CD14-positive monocyte (primary cell): ENCODE measurements around the gene CAMTA1. TPM values are rescaled to one million over a fixed set of nuclear protein-coding genes. Genes with fewer than 3 reads are reported as not detected.

Experiments
- DNase-seq, 3 donors: peaks; one replicate each; pipeline ENCODE4 v3.0.0-alpha.2; 2011 to 2022
- H2AFZ ChIP-seq: 2 replicates; pipeline ENCODE4 v1.6.0; 2012; ENCODE audit warnings: mild to moderate bottlenecking, low read depth, low read length, inconsistent platforms; ENCODE audit not compliant: insufficient read depth, poor library complexity, severe bottlenecking
- H3K27ac ChIP-seq, 2 donors: 1 replicate in 1 of 2; 2 replicates in 1 of 2; pipeline ENCODE4 v1.5.1; 2012 to 2013; ENCODE audit warnings: low read length in 2 of 2, control low read depth in 1 of 2, inconsistent platforms in 1 of 2, low read depth in 1 of 2, mild to moderate bottlenecking in 1 of 2
- H3K27me3 ChIP-seq, 2 donors: one replicate each; pipeline versions ENCODE4 v1.6.0 to v1.6.1; 2011 to 2013; ENCODE audit warnings: low read length in 2 of 2; ENCODE audit not compliant: control insufficient read depth in 2 of 2, insufficient read depth in 2 of 2
- H3K36me3 ChIP-seq, 2 donors: replicated peaks in 1 of 2; 1 replicate in 1 of 2; 2 replicates in 1 of 2; pipeline versions ENCODE4 v1.5.1 to v1.6.1; 2012 to 2013; ENCODE audit warnings: low read length in 2 of 2, control low read depth in 1 of 2, inconsistent platforms in 1 of 2, mild to moderate bottlenecking in 1 of 2; ENCODE audit not compliant: insufficient read depth in 2 of 2, control insufficient read depth in 1 of 2
- H3K4me1 ChIP-seq, 2 donors: 1 replicate in 1 of 2; 2 replicates in 1 of 2; pipeline versions ENCODE4 v1.5.1 to v1.6.1; 2012 to 2013; ENCODE audit warnings: low read length in 2 of 2, control low read depth in 1 of 2, inconsistent platforms in 1 of 2, mild to moderate bottlenecking in 1 of 2, moderate library complexity in 1 of 2; ENCODE audit not compliant: insufficient read depth in 2 of 2, control insufficient read depth in 1 of 2
- H3K4me2 ChIP-seq: replicated peaks from 2 replicates; pipeline ENCODE3; 2012; ENCODE audit warnings: low read length, moderate library complexity, mild to moderate bottlenecking; ENCODE audit not compliant: poor library complexity, severe bottlenecking; ENCODE audit errors: extremely low read depth
- H3K4me3 ChIP-seq, 3 experiments: fragments of 200-600 bp in 1 of 3; sonication (generic) in 1 of 3; replicated peaks in 1 of 3; 1 replicate in 2 of 3; 2 replicates in 1 of 3; pipeline ENCODE4 v1.5.1; 2011 to 2013; ENCODE audit warnings: low read length in 3 of 3, mild to moderate bottlenecking in 3 of 3, control low read depth in 2 of 3, low read depth in 2 of 3, inconsistent platforms in 1 of 3, moderate library complexity in 1 of 3
- H3K79me2 ChIP-seq: 2 replicates; pipeline ENCODE4 v1.6.0; 2012; ENCODE audit warnings: mild to moderate bottlenecking, control low read depth, inconsistent platforms, low read length, moderate library complexity; ENCODE audit not compliant: insufficient read depth
- H3K9ac ChIP-seq: 2 replicates; pipeline ENCODE4 v1.6.0; 2017; ENCODE audit warnings: low read length, mild to moderate bottlenecking; ENCODE audit not compliant: insufficient read depth, poor library complexity, severe bottlenecking
- H3K9me3 ChIP-seq, 2 donors: replicated peaks in 1 of 2; 1 replicate in 1 of 2; 2 replicates in 1 of 2; pipeline versions ENCODE4 v1.5.1 to v1.6.1; 2012 to 2013; ENCODE audit warnings: low read length in 2 of 2, control low read depth in 1 of 2; ENCODE audit not compliant: control insufficient read depth in 1 of 2, insufficient read depth in 1 of 2
- H4K20me1 ChIP-seq: 2 replicates; pipeline ENCODE4 v1.6.0; 2012; ENCODE audit warnings: mild to moderate bottlenecking, low read length, control low read depth, moderate library complexity; ENCODE audit not compliant: insufficient read depth
- H3K27ac Mint-ChIP-seq, 7 donors: one replicate each; pipeline ENCODE4 v1.8.0; 2020; ENCODE audit warnings: mild to moderate bottlenecking in 7 of 7, mixed read lengths in 7 of 7, moderate library complexity in 6 of 7, inconsistent platforms in 2 of 7
- H3K27me3 Mint-ChIP-seq, 3 donors: one replicate each; pipeline ENCODE4 v1.8.0; 2021 to 2022; ENCODE audit warnings: low read depth in 3 of 3, mild to moderate bottlenecking in 3 of 3, mixed read lengths in 3 of 3, moderate library complexity in 3 of 3, inconsistent platforms in 1 of 3
- H3K36me3 Mint-ChIP-seq, 2 donors: one replicate each; pipeline ENCODE4 v1.8.0; 2020; ENCODE audit warnings: mixed read lengths in 2 of 2, inconsistent platforms in 1 of 2, mild to moderate bottlenecking in 1 of 2
- H3K4me1 Mint-ChIP-seq: one replicate; pipeline ENCODE4 v1.8.0; 2020; ENCODE audit warnings: mild to moderate bottlenecking, mixed read lengths
- H3K4me3 Mint-ChIP-seq, 2 donors: one replicate each; pipeline ENCODE4 v1.8.0; 2020; ENCODE audit warnings: mild to moderate bottlenecking in 2 of 2, mixed read lengths in 2 of 2, moderate library complexity in 1 of 2
- H3K9me3 Mint-ChIP-seq, 7 donors: one replicate each; pipeline ENCODE4 v1.8.0; 2020 to 2022; ENCODE audit warnings: mixed read lengths in 7 of 7, mild to moderate bottlenecking in 6 of 7, moderate library complexity in 6 of 7, inconsistent platforms in 2 of 7
- WGBS: methylation state at CpG from one replicate; pipeline ENCODE4 v1.1.5; 2013; ENCODE audit warnings: missing lambda C conversion rate; ENCODE audit not compliant: insufficient coverage; 5-methylcytosine and 5-hydroxymethylcytosine counted together
- intact Hi-C, 2 donors: fragments of 100-400 bp; cut with micrococcal nuclease; formaldehyde crosslinking; loops; one replicate each; pipeline versions ENCODE4 v1.15.0 to v1.15.1; 2023
- polyA plus RNA-seq, 3 donors: library from polyadenylated mRNA; depleted of rRNA in 1 of 3; unstranded in 2 of 3; stranded (reverse) in 1 of 3; fragments of 300-500 nt in 2 of 3; fragments of >200 nt in 1 of 3; fragmentation: Illumina TruSeq in 2 of 3; gene quantifications; 1 replicate in 2 of 3; 2 replicates in 1 of 3; pipeline ENCODE4 v1.2.3, GENCODE V29; 2012 to 2021
- TF ChIP-seq, protein P1 (sequence below): fragments of 200-600 bp; IDR thresholded peaks from one replicate; pipeline ENCODE4 v1.8.0; 2022; ENCODE audit warnings: antibody characterized with exemption, mild to moderate bottlenecking

The CAMTA1 gene
- polyA plus RNA-seq, 3 donors: 52.0 to 89.6 (median 78.3) TPM

DNA sequence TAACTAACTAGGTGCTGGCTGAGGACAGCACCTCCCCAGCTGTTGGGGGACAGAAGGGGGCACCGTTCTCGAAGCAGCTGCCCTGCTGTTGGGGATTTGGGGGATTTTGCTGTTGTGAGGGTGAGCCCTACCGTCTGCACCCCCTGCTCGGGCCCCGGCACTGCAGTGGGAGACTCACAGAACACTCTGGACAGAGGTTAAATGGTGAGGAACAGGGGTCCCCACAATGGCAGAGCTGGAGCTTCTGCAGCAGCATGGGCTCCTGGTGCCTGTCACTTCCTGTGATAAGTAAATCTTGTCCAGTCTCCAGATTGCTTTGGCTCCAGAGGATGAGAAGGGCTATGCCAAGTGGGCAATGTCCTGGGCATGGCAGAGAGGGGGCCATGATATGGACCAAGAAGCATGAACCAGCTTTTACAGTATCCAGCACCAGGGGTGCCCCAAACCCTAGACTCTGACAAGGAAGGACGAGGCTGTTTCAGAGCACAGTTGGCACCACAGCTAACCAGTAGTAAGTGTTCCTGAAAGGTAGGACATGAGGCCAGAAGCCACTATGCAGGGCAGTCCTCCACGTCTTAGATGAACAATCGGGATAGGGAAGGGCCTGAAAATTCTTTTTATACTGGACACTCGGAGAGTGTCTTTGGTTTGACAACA lies 620.7 kb downstream of the CAMTA1 start:
- intact Hi-C loops: no loop called here
- no peak for DNase-seq
- Histone ChIP-seq H4K20me1 (no peaks in the 10 kb centered on the region), H2AFZ (no peak overlapping the region), H3K4me1 (no peaks in the 10 kb centered on the region), H3K27ac (no peak overlapping the region), H3K9me3 (no peaks in the 10 kb centered on the region), H3K9ac (no peak overlapping the region), H3K4me2 (no peak overlapping the region), H3K4me3 (no peak overlapping the region), H3K79me2 (no peaks in the 10 kb centered on the region), H3K36me3 (no peaks in the 10 kb centered on the region), H3K27me3 (no peaks in the 10 kb centered on the region)
- TF ChIP-seq, protein P1, sequence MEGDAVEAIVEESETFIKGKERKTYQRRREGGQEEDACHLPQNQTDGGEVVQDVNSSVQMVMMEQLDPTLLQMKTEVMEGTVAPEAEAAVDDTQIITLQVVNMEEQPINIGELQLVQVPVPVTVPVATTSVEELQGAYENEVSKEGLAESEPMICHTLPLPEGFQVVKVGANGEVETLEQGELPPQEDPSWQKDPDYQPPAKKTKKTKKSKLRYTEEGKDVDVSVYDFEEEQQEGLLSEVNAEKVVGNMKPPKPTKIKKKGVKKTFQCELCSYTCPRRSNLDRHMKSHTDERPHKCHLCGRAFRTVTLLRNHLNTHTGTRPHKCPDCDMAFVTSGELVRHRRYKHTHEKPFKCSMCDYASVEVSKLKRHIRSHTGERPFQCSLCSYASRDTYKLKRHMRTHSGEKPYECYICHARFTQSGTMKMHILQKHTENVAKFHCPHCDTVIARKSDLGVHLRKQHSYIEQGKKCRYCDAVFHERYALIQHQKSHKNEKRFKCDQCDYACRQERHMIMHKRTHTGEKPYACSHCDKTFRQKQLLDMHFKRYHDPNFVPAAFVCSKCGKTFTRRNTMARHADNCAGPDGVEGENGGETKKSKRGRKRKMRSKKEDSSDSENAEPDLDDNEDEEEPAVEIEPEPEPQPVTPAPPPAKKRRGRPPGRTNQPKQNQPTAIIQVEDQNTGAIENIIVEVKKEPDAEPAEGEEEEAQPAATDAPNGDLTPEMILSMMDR: no peak
- no peak overlapping the region for H3K27ac Mint-ChIP-seq
- H3K27me3 Mint-ChIP-seq: peaks cover 2 to 9% (median 2%) of the 10 kb centered on the region in 3 donors
- peaks cover 0 to 2% (median 0%) of the 10 kb centered on the region in 7 donors for H3K9me3 Mint-ChIP-seq
- H3K4me3 Mint-ChIP-seq: no peak overlapping the region
- 90% methylated on average over 9 of the region's 9 CpGs for WGBS
- H3K36me3 Mint-ChIP-seq: no peaks in the 10 kb centered on the region
- H3K4me1 Mint-ChIP-seq: no peaks in the 10 kb centered on the region

DNA sequence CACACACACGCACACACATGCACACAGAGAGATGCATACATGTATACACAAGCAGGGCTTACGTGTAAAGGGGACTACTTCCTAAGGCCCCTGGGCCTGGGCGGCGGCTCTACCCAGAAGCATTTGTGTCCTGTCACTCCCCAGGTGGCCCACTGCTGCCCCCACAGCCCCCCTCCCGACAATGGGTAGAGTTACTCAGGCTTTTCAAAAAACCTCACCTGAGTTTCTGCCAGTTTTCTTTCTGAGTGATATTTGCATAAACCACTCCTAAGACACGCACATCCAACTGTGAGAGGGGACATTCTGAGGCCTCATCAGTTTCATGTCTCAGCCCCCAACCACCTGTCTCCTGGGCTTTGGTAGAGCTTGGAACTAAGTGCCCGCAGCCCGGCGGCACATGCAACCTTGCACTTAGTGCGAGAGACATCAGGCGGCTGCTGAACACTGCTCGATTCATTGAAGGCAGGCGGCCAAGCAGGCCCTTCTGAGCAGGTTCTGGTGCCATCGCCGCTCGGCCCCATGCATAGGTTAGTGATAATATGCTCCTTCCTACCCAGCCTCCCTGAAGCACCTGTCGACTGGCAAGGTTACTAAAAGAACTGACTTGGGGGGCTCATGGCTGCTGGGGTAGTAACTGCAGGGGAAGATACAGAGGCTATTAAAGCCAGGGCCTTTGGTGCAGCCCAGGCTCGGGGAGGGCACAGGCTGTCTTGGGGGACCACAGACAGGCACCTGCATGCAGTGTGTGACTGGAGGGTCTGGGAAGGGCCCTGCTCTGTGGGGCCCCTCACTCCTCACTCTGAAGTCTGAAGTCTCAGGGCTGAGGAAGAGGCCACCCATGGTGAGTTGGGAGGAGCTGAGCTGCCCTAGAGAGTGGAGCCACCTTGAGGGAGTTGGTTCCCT lies 621.6 kb downstream of the CAMTA1 start:
- H3K9me3 Mint-ChIP-seq: peaks cover 0 to 2% (median 0%) of the 10 kb centered on the region in 7 donors
- intact Hi-C loops: no loop called here

More for the DNA sequence above, 621.6 kb downstream of the CAMTA1 start:
- no peak overlapping the region for H3K9ac ChIP-seq
- peaks cover 2 to 11% (median 2%) of the 10 kb centered on the region in 3 donors for H3K27me3 Mint-ChIP-seq
- DNase-seq: no peak
- TF ChIP-seq, protein P1: no peak
- 95% methylated on average over 12 of the region's 18 CpGs for WGBS
- H3K27ac Mint-ChIP-seq: no peak overlapping the region
- no peak overlapping the region for H3K4me3 Mint-ChIP-seq
- H2AFZ ChIP-seq: no peak overlapping the region
- H3K36me3 Mint-ChIP-seq: no peaks in the 10 kb centered on the region
- no peaks in the 10 kb centered on the region for H3K4me1 Mint-ChIP-seq
- H3K79me2 ChIP-seq: no peaks in the 10 kb centered on the region
- H3K36me3 ChIP-seq: no peaks in the 10 kb centered on the region
- no peak overlapping the region for H3K27ac ChIP-seq
- no peaks in the 10 kb centered on the region for H3K27me3 ChIP-seq
- H3K9me3 ChIP-seq: no peaks in the 10 kb centered on the region
- H3K4me3 ChIP-seq: no peak overlapping the region
- H3K4me2 ChIP-seq: no peak overlapping the region
- no peaks in the 10 kb centered on the region for H4K20me1 ChIP-seq
- H3K4me1 ChIP-seq: no peaks in the 10 kb centered on the region
